Kasumi-1 (cell line): ENCODE results near the gene TP53TG5.

Source experiments
- DNase-seq, 2 experiments: peaks; one replicate each; lab custom pipeline; 2025; lab: John Stamatoyannopoulos, UW

Gene TP53TG5

DNA sequence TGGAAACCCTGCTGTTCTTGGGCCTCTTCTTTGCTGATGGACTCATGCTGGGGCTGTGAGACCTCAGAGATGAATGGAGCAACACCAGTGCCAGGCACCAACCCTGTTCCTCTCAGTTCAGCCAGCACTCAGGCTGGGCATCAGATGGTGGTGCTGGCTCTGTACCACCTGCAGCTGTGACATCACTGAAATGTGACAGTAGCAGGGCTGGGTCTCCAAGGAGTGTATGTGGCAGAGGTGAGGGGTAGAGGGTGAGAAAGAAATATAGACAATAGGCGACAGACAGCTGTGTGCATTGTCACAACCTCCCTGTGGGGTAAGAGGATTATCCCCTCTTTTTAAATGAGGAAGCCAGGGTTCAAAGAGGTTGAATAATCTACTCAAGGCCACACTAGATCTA is at the start of gene TP53TG5:
Gene TP53TG5 (minus strand): TSS at position 135 of the 400 bp plus-strand sequence. CDS start 89 bp downstream, at position 46.
- no peak for DNase-seq

DNA sequence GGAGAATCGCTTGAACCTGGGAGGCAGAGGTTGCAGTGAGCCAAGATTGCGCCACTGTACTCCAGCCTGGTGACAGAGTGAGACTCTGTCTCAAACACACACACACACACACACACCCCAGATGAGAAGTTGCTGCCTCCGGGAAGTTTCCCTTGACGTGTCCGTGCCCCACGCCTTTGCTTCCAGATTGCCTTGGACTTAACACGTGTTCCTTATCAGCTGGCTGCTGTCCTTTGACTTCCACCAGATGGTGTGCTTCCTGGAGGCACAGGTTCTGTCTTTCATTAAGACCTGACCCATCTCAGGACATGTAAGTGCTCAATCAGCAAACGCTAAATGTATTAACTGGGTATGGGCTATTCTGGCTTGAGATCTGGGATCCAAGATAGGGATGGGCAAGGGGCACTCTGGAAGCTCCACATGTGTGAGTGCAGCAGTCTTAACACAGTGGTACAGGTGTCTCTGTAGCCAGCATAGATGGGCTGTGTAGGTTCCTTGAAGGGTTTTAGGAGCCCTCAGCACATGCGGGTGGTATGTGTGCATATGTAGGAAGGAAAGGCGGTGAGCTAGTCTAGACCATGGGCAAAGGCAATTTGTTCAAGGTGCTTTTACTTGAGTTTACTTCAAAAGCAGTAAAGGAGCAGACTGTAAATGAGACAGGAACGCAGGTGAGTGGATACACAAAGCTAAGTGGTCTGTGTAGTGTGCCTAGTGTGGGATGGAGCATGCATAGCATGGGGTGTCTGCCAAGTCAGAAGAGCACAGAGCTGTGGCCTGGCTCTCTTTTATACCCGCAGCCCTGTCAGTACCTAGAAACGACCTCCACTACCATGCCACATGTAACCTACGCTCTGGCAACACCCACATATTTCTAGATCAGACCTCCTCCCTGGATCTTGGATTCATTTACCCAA is 49.4 kb upstream of the TP53TG5 start:
- no peak for DNase-seq

DNA sequence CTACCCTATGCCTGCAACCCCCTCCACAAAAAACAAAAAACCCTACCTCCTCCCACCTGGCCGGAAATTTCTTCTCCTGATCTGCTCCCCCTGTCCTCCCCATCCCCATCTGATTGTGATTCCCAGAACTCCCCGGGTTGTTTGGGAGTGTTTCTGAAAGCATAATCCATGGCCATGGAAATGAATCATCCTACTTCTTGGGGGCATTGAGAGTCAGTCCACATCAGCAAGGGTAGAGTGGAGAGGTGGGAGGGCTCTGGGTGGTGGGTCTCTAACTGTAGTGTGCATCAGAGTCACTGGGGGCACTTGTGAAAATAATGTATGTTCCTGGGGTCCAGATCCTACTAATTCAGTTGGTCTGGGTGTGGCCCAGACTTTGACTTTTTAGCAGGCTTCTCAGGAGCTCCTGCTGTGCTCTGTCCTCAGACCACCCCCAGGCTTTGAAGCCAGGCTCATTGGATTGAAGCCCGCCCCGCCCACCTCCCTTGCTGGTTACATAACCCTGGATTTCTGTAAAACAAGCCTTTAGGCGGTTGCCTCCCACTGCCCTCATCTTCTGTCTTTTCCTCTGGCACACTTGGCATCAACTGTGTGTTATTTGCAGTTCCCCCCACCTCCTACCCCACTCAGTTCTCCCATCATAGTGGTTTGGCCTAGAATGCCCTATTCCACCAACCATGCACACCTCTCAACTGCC is 48.3 kb upstream of the TP53TG5 start:
- DNase-seq, result no peak

DNA sequence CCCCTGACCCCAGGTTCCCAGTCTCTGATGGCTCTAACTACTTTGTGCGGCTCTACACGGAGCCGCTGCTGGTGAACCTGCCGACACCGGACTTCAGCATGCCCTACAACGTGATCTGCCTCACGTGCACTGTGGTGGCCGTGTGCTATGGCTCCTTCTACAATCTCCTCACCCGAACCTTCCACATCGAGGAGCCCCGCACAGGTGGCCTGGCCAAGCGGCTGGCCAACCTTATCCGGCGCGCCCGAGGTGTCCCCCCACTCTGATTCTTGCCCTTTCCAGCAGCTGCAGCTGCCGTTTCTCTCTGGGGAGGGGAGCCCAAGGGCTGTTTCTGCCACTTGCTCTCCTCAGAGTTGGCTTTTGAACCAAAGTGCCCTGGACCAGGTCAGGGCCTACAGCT is 47.4 kb upstream of the TP53TG5 start:
- DNase-seq, result no peak

DNA sequence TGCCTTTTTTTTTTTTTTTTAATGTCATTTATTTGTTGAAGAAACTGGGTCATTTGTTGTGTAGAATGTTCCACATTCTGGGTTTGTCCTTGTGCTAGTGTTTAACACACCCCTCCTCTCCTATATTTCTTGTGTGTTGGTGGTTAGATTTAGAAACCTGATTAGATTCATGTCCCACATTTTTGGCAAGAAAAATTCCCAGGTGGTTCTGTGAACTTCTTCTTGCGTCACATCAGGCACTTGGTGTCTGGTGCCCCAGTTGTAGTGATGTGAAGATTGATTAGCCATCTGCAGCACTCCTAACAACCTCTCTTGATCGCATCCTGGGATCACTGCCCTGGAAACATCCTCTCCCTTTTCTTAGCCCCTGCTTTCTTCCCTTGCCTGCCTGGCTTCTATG is 45.6 kb upstream of the TP53TG5 start:
- no peak for DNase-seq

DNA sequence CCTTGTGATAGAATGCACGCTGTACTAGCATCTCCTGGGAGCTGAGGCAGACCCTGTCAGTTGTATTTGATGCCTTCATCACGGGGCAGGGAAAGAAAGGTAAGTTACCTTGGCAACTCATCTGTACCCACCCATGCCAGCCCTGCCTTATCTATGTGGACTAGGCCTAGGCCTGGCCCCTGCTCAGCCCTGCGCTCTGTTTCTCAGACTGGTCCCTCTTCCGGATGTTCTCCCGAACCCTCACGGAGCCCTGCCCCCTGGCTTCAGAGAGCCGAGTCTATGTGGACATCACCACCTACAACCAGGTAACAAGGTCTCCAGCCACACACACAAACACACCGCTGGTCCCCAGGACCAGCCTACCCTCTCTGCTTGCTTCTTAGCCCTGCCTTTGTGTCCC is 42.0 kb upstream of the TP53TG5 start:
- DNase-seq, result no peak

DNA sequence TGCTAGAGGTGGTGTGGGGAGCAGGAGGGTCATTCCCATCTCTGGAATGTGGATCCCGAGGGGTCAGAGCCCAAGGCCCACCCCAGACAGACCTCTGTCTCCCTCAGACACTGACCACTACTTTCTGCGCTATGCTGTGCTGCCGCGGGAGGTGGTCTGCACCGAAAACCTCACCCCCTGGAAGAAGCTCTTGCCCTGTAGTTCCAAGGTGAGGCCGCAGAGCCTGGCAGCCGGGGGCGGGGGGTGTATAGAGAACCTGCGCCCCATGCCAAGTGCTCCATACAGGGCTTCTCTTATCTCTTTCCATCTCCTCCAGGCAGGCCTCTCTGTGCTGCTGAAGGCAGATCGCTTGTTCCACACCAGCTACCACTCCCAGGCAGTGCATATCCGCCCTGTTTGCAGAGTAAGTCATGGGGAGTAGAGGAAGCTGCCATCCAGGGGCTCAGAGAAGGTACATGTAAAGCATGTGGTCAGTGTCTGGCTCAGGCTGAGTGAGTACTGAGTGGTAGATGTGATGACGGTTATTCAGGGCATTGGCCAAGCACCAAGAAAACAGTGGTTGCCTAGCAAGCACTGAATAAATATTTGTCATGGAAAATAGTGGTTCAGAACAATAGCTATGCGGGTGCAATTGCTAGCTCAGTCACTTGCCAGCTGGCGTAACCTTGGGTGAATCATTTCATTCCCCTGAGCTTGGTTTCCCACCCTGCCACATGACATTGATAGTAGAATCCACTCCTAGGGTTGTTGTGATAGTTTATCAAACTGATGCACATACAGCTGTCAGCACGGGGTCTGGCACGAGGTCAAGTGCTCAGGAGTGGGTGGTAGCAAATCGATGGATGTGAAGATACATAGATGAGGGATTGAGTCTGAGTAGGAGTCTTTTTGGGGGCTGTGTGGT is 41.3 kb upstream of the TP53TG5 start:
- DNase-seq, result no peak

DNA sequence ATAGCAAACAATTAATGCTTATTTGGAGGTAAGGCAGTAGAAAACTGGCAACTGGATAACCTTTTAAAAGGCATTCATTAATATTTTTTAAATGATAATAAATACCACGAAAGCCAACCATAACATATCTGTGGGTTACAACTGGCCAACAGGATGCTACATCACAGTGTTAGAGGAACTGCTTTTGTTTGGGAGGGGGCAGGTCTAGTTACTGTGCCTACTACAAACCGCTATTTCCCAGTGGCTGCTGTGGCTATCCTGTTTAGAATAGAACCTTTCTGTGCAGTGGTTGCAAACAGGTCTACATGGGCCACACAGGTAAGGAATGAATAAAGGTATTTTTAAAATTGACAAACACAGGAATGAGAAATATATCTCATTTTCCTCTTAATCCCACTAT is 38.8 kb upstream of the TP53TG5 start:
- no peak for DNase-seq

DNA sequence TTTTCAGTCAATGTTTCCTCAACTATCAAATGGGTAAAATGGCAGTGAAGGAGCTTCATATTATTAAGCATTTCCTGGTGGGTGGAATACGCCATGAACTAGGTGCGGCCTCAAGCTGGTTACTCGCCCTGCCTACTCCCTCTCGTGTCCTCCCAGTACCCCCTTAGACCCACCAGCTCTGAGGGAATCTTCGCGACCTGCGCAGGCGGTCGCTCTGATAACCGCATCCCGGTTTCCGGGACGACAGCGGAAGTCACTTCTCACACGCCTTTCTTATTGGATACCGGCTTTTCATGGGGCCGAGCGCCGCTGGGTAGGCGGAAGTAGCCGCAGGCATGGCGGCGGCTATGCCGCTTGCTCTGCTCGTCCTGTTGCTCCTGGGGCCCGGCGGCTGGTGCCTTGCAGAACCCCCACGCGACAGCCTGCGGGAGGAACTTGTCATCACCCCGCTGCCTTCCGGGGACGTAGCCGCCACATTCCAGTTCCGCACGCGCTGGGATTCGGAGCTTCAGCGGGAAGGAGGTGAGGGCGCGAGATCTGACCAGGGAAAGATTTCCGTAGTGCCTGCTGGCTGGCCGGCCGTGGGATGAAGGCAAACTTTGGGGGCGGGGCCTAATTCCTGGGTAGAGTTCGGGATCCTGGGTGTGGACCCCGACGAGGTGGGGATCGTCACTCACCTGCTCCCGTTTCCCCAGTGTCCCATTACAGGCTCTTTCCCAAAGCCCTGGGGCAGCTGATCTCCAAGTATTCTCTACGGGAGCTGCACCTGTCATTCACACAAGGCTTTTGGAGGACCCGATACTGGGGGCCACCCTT is 37.9 kb upstream of the TP53TG5 start, which contains the start of gene PIGT:
Gene PIGT (plus strand): TSS at position 320 of the 816 bp plus-strand sequence. CDS start 16 bp downstream, at position 336.
- DNase-seq, result peak; percentile 92 to 93

DNA sequence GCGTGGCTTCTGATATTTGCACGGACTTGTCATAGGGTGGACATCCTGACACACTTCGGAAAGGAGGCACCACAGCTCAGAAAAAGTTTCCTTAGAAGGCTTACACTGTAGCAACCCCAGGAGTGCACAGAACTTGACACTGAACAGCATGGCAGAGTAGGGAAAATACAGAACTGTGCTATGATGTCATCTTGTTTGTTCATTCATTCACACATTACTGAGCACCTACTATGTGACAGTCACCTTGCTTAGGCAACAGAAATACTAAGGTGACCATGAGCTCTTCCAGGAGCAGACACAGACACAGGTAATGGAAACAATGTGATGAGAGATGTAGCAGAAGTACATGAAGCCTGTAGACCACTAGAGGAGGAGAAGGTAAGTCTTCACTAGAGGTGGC is 35.4 kb upstream of the TP53TG5 start:
- DNase-seq, result no peak

DNA sequence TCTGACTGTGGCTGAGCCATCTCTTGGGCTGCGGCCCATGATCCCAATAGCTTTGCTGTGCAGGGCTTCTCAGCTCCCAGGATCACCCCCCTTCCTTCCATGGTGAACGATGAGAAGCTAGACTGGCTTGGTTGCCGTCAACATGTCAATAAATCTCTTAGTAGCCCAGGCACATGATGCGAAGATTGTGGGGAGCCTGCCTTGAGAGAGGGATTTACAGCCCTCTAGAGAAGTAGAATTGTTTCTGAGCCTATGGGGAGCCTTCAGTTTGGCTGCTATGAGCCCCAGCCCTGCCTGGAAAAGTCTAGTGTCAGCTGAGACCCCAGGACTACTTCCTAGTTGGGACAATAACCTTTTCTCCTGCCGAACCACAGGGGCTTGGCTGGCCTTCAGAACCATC is 34.5 kb upstream of the TP53TG5 start:
- no peak for DNase-seq

DNA sequence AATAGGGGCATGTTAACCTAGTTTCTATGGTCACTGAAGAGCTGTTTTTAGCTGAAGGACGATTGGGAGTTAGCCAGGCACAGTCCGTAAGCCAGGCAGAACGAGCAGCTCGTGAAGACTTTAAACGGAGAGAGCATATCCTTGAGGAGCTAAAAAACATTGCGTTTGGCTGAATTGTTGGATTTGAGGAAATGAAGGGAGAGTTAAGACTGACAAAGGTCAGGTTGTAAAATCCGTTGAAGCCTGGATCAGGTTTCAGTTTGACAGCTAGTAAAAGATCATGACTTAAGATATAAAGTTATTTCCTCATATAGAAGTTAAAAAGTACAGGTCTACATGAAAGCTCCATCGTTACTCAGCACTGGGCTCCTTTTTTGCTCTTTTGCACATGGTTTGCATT is 32.8 kb upstream of the TP53TG5 start:
- DNase-seq, result no peak

DNA sequence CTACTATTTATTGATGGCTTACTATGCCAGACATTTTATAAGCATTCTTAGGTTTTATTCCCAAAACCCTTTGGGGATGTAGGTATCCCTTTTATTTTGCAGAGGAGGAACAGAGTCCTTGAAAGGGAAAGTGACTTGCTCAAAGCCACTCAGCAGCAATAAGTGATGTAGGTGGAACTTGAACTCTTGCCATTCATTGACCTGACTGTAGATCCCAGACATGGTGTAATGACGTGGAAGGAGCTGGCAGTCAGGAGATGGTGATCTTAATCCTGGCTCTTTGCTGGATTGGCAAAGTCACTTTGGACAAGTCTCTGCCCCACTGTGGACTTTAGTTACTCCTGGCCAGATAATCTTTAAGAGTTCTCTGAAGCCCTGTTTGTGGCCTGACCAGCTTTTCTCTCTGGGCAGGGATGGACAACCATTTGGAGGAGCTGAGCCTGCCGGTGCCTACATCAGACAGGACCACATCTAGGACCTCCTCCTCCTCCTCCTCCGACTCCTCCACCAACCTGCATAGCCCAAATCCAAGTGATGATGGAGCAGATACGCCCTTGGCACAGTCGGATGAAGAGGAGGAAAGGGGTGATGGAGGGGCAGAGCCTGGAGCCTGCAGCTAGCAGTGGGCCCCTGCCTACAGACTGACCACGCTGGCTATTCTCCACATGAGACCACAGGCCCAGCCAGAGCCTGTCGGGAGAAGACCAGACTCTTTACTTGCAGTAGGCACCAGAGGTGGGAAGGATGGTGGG is 31.6 kb upstream of the TP53TG5 start:
- no peak for DNase-seq

DNA sequence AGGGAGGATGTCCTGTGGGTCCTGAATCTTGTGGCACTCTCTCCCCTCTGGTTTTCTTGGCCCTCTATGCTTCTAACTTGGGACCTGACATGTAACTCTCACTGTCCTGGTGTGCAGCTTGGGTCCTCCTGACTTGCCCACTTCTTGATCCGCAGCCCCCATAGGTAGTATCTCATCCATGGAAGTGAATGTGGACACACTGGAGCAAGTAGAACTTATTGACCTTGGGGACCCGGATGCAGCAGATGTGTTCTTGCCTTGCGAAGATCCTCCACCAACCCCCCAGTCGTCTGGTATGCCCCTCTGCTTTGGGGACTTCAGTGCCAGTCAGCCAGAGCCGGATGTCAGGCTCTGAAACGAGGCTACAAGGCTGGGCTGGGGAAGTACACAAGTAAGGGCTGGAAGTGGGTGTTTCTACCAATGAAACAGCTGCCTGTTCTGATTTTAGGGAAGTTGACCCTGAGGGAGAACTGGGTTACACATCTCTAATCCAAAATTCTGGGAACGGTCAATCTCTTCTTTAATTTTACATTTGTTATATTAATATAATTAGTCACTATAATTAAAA is 30.6 kb upstream of the TP53TG5 start:
- peak; percentile 75 to 77 for DNase-seq

DNA sequence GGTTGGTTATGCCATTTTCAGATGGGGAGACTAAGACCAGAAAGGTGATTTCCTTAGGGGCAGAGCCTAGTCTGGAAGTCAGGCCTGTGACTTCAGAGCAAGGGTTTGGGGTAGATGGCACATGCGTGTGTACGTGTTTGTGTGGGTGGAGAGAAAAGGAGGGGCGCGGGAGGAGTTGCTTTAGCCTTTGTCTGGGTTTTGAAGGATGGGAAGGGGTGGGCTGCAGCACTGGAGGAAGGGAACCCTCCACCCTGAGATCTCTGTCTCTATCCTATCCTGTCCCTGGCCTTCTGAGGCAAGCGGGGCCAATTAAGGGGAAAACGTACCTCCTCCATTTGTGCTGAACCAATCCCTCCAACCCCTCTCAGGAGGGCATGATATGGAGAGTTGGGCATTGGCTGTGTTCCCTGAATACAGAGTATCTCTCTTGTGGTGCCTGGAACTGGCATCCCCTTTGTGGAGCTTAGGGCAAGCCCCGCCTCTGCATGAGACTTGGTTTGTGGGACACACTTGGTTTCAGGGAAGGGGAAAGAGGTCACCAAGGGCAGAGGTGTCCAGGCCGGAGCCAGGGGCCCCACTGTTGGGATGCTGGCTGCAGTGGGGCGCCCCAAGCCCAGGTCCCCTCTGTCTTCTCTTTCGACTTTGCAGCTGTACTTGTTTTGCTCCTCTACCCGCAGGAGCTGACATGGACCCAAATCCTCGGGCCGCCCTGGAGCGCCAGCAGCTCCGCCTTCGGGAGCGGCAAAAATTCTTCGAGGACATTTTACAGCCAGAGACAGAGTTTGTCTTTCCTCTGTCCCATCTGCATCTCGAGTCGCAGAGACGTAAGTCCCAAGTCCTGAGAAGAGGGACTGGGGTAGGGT is 29.9 kb upstream of the TP53TG5 start, which contains the start of gene DBNDD2:
Gene DBNDD2 (plus strand): TSS at position 507 of the 863 bp plus-strand sequence. CDS start 179 bp downstream, at position 686.
- no peak for DNase-seq

DNA sequence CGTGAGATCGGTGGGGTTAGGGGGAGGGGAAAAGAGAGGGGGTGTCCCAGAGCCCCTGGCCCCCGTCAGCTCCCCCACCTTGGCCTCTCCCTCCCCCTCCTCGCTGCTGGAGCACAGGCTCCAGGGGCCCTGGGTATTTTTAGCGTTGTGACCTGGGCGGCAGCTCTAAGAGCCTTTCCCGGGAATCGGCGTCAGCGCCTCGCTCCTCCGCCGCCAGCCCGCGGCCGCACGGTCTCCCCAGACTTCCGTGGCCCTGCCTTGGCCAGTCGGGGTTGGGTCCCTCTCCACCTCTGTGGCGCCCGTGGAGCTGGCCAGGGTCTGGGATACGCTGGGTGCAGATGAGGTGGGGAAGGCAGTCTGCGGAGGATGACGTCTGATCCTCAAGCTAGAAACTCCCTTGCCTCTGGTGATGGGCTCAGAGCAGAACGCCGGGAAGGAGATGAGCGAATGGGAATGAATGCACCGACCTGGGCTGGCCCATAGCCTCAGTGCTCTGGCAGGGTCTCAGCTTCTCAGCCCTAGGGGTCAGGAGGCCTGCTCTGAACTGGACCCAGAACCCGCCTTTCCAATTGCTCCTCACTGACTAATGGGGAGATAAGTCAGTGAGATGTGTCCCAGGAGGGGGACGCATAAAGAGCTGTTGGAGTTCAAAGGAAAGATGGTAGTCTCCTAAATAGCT is 29.1 kb upstream of the TP53TG5 start:
- no peak for DNase-seq

DNA sequence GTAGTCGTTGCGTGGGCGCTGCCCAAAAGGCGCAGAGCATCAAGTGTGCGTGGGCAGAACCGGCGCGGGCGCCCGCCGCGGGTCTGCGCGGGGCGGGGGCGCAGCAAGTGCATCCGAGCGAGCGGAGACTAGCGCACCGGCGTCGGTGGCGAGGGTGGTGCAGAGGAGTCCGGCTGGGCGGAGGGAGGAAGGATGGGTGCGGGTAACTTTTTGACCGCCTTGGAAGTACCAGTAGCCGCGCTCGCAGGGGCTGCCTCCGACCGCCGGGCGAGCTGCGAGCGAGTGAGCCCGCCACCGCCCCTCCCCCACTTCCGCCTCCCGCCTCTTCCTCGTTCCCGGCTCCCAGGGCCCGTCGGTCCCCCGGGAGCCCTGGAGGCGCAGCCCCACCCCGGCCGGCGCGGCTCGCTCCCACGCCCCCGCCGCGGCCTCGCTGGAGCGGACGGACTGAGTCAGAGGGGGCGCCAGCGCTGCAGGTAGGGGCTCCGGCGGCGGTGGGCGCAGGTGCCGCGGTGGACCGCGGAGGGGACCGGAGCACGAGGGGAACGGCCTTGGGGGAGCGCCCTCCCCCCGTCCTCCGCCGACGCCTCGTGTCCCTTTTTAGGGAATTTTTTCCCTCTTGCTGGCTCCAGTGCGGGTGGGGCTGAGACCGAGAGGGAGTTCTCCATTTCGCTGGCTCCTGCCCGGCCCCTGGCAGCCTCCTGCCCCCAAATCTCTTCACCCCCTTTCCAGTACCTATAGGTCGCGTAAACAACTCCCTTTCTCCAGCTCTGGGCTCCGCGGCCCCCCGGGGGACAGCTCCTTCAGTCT is 28.3 kb upstream of the TP53TG5 start:
- peak in 1 of 2 experiments; percentile 10 for DNase-seq
